HEK293T (cell line): ENCODE results near the gene B4GAT1.

ENCODE experiments used
- ARNT ChIP-seq: fragments of 450-650 bp; IDR thresholded peaks from 2 replicates; pipeline ENCODE4 v1.6.1; 2017; ENCODE audit warnings: mild to moderate bottlenecking
- HDGF ChIP-seq: fragments of 450-650 bp; IDR thresholded peaks from 2 replicates; pipeline ENCODE4 v1.6.1; 2017; ENCODE audit warnings: antibody characterized with exemption, borderline replicate concordance
- L3MBTL2 ChIP-seq: fragments of 450-650 bp; conservative IDR thresholded peaks from 2 replicates; pipeline ENCODE4 v1.6.1; 2016; ENCODE audit warnings: mild to moderate bottlenecking
- SP1 ChIP-seq: fragments of 450-650 bp; IDR thresholded peaks from 2 replicates; pipeline ENCODE4 v1.6.1; 2017
- SUZ12 ChIP-seq: fragments of 450-650 bp; IDR thresholded peaks from 2 replicates; pipeline ENCODE4 v1.6.1; 2016; ENCODE audit warnings: mild to moderate bottlenecking
- ZNF384 ChIP-seq: fragments of 450-650 bp; IDR thresholded peaks from 2 replicates; pipeline ENCODE4 v1.6.1; 2016
- TF ChIP-seq, protein P1 (sequence below): fragments of 450-650 bp; IDR thresholded peaks from 2 replicates; pipeline ENCODE4 v1.6.1; 2016

DNA sequence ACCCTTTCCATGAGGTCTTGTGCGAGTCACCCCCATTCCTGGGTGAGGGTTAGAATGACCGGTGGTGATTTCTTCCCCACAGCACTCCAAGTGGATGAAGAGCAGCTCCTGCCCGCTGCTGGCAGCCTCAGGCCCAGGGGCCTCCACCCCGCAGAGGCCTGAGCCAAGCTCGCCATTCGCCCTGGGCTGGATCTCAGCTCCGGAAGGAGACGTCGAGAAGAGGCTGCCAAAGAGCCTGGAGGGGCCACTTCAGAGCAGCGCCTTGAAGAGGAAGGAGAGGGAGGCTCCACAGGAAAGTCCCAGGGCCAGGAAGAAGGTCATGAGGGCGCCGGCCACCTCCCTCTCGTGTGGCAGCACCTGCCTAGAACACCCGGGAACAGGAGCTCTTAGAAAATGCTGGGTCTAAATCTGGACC, 15.8 kb upstream of the B4GAT1 start:
- TF ChIP-seq L3MBTL2 = no peak
- TF ChIP-seq, protein P1, sequence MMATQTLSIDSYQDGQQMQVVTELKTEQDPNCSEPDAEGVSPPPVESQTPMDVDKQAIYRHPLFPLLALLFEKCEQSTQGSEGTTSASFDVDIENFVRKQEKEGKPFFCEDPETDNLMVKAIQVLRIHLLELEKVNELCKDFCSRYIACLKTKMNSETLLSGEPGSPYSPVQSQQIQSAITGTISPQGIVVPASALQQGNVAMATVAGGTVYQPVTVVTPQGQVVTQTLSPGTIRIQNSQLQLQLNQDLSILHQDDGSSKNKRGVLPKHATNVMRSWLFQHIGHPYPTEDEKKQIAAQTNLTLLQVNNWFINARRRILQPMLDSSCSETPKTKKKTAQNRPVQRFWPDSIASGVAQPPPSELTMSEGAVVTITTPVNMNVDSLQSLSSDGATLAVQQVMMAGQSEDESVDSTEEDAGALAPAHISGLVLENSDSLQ = no peak
- no peak for TF ChIP-seq SUZ12
- no peak for TF ChIP-seq HDGF
- no peak for TF ChIP-seq SP1
- no peak for TF ChIP-seq ARNT
- TF ChIP-seq ZNF384 = no peak
